ENCODE results near the gene SP7.
"Not testable (repeated sequence)": the region's sequence is repeated elsewhere in the genome, so short reads cannot be mapped to it uniquely, and the experiment has no call there.

- TF ChIP-seq EZH2phosphoT487 (IDR thresholded peaks at IDR 0.05; ENCODE audit: insufficient read depth, low read depth); EZH2 (IDR thresholded peaks at IDR 0.05; ENCODE audit: insufficient read depth, poor library complexity, severe bottlenecking): not testable (repeated sequence)
Measured at GRCh38 chr12:53374277-53374676, 38.1 kb upstream of the SP7 start.

Measured in GM23248 (cell line).